GM12865 (cell line): Measurements from ENCODE around the gene NPLOC4.
"Not testable (repeated sequence)": the region's sequence is repeated elsewhere in the genome, so short reads cannot be mapped to it uniquely, and the experiment has no call there.

Experiments used
- DNase-seq: peaks from one replicate; pipeline ENCODE4 v3.0.0; 2010; ENCODE audit warnings: low read depth
- H3K4me3 ChIP-seq: 2 replicates; pipeline ENCODE4 v1.5.1; 2011; ENCODE audit warnings: mild to moderate bottlenecking, low read depth, low read length, control low read depth
- TF ChIP-seq, protein P1 (sequence below): IDR thresholded peaks from 2 replicates; pipeline ENCODE4 v1.5.1; 2011; ENCODE audit warnings: low read length, control low read depth, low read depth, inconsistent platforms; ENCODE audit not compliant: insufficient read depth; ENCODE audit errors: missing control alignments

The NPLOC4 gene

GRCh38 chr17:81590121-81590520 lies 46.8 kb downstream of the NPLOC4 start:
- no peak overlapping the region for H3K4me3 ChIP-seq
- DNase-seq = no peak
- TF ChIP-seq, protein P1, sequence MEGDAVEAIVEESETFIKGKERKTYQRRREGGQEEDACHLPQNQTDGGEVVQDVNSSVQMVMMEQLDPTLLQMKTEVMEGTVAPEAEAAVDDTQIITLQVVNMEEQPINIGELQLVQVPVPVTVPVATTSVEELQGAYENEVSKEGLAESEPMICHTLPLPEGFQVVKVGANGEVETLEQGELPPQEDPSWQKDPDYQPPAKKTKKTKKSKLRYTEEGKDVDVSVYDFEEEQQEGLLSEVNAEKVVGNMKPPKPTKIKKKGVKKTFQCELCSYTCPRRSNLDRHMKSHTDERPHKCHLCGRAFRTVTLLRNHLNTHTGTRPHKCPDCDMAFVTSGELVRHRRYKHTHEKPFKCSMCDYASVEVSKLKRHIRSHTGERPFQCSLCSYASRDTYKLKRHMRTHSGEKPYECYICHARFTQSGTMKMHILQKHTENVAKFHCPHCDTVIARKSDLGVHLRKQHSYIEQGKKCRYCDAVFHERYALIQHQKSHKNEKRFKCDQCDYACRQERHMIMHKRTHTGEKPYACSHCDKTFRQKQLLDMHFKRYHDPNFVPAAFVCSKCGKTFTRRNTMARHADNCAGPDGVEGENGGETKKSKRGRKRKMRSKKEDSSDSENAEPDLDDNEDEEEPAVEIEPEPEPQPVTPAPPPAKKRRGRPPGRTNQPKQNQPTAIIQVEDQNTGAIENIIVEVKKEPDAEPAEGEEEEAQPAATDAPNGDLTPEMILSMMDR = no peak

DNA sequence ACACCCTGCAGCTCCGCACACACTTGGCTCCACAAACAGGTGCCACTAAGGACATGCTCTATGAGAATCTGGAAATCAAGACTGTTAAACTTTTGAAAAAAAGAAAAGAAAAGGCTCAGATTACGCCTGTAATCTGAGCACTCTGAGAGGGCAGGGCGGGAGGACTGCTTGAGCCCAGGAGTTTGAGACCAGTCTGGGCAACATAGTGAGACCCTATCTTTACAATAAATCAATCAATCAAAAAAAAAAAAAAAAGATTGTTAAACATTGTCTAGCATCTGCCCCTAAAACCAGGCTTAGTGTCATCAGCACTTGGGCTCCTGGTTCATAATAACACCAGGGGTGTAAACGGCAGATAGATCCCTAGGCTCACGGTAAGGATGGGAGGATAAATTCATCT lies 47.3 kb downstream of the NPLOC4 start:
- TF ChIP-seq, protein P1 = no peak
- no peak for DNase-seq
- no peak overlapping the region for H3K4me3 ChIP-seq

DNA sequence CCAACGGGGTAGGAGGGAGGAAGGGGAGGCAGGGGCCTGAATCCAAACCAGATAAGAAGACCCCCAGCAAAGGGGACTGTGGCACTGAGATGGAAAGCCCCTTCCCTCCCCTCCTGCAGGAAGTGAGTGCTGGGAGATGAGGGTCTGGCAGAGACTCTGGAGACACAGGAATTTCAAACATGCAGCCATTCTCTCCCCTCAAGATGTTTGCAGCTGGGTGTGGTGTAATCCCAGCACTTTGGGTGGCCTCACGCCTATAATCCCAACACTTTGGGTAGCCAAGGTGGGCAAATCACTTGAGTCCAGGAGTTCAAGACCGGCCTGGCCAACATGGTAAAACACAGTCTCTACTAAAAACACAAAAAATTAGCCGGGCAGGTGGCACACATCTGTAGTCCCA lies 50.8 kb downstream of the NPLOC4 start:
- no peak overlapping the region for H3K4me3 ChIP-seq
- TF ChIP-seq, protein P1 = no peak
- no peak for DNase-seq

GRCh38 chr17:81584771-81585170 lies 52.1 kb downstream of the NPLOC4 start:
- not testable (repeated sequence) for DNase-seq

GRCh38 chr17:81583589-81584342 lies 53.1 kb downstream of the NPLOC4 start:
- TF ChIP-seq, protein P1 = no peak
- H3K4me3 ChIP-seq = no peak overlapping the region
- DNase-seq = no peak

More at GRCh38 chr17:81584771-81585170, 52.1 kb downstream of the NPLOC4 start:
- not testable (repeated sequence) for H3K4me3 ChIP-seq

GRCh38 chr17:81582749-81583148 lies 54.2 kb downstream of the NPLOC4 start:
- H3K4me3 ChIP-seq = no peak overlapping the region
- DNase-seq = no peak
- TF ChIP-seq, protein P1 = no peak

DNA sequence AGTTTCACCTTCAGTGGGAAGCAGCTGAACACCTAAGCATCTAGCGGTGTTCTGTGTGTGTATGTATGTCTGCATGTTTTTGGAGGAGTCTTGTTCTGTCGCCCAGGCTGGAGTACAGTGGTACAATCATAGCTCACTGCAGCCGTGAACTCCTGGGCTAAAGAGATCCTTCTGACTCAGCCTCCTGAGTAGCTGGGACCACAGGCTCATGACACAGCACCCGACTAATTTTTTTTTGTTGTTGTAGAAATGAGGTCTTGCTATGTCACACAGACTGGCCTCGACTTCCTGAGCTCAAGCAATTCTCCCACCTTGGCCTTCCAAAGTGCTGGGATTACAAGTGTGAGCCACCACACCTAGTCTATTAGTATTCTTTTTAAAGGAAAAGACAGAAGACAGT lies 54.6 kb downstream of the NPLOC4 start:
- H3K4me3 ChIP-seq = no peak overlapping the region
- TF ChIP-seq, protein P1 = no peak
- DNase-seq = no peak
